Measurements from ENCODE around the gene FRA10AC1. TPM values are rescaled to one million over a fixed set of nuclear protein-coding genes. Genes with fewer than 3 reads are reported as not detected.

Gene FRA10AC1
- total RNA-seq: 10 to 100 TPM; 13.1 to 13.2 TPM

GRCh38 chr10:93702210-93703001, at the start of gene FRA10AC1:
Gene FRA10AC1, minus strand, starts transcription at chr10:93702592. Its CDS starts 2,486 bp downstream, at chr10:93700106.

Other genes starting within 250 kb of the FRA10AC1 start
- gene MYOF, start 220.3 kb downstream of the FRA10AC1 start, total RNA-seq: under 1 TPM; 0.25 to 0.31 TPM
- 10 to 100 TPM; 50.5 to 51.7 TPM for gene CEP55, start 206.0 kb downstream of the FRA10AC1 start, total RNA-seq
- not detected for gene FFAR4, start 135.9 kb downstream of the FRA10AC1 start, total RNA-seq
- gene RBP4, start 101.4 kb downstream of the FRA10AC1 start, total RNA-seq: not detected
- gene PDE6C, start 90.1 kb downstream of the FRA10AC1 start, total RNA-seq: not detected
- not detected for gene LGI1, start 55.3 kb upstream of the FRA10AC1 start, total RNA-seq
- 1 to 10 TPM; 3.4 to 3.9 TPM for gene SLC35G1, start 191.4 kb upstream of the FRA10AC1 start, total RNA-seq

Data from activated naive CD4-positive, alpha-beta T cell treated with anti-CD3 and anti-CD28 coated beads, Interleukin-2, amount 10 ng/mL, durations not matched to agents 5 hours and 36 hours (primary cell).